Activated T-cell treated with anti-CD3 and anti-CD28 coated beads, Interleukin-2, amount 50 U/mL, for 4 hours (primary cell): ENCODE results near the gene CPHXL2. TPM values are rescaled to one million over a fixed set of nuclear protein-coding genes. Genes with fewer than 3 reads are reported as not detected.

ENCODE experiments used
- ATAC-seq, 2 donors: fragments of 200-7000 bp; cut with Tn5 transposase; one replicate each; pipeline ENCODE4 v1.10.0; 2021
- DNase-seq: peaks from one replicate; pipeline ENCODE4 v3.0.0-alpha.2; 2020
- H3K27me3 Mint-ChIP-seq: one replicate; pipeline ENCODE4 v1.8.0; 2021; ENCODE audit warnings: low read depth, mixed read lengths
- H3K36me3 Mint-ChIP-seq: one replicate; pipeline ENCODE4 v1.8.0; 2022; ENCODE audit warnings: mixed read lengths; ENCODE audit not compliant: insufficient read depth
- H3K4me1 Mint-ChIP-seq: one replicate; pipeline ENCODE4 v1.8.0; 2021; ENCODE audit warnings: low read depth, mixed read lengths
- H3K4me3 Mint-ChIP-seq: one replicate; pipeline ENCODE4 v1.8.0; 2021; ENCODE audit warnings: mild to moderate bottlenecking, moderate library complexity, mixed read lengths
- H3K9me3 Mint-ChIP-seq: one replicate; pipeline ENCODE4 v1.8.0; 2021; ENCODE audit warnings: mixed read lengths
- total RNA-seq, 3 donors: library from RNA; stranded (reverse); gene quantifications; one replicate each; pipeline ENCODE4 v1.2.1, GENCODE V29; 2021

CPHXL2 gene
- total RNA-seq, 3 donors from 2014 or later, result not detected

- Mint-ChIP-seq H3K4me1 (peaks cover 45% of the 10 kb centered on the region), H3K9me3 (no peaks in the 10 kb centered on the region), H3K36me3 (peaks cover 58% of the 10 kb centered on the region), H3K4me3 (no peak overlapping the region), H3K27me3 (no peaks in the 10 kb centered on the region)
- DNase-seq (no peak), ATAC-seq (no peak)
Observed at GRCh38 chr16:75626806-75627205, 50.0 kb downstream of the CPHXL2 start.

GRCh38 chr16:75624921-75625334 is 51.9 kb downstream of the CPHXL2 start:
- Mint-ChIP-seq H3K9me3 (no peaks in the 10 kb centered on the region), H3K27me3 (no peaks in the 10 kb centered on the region), H3K4me3 (no peak overlapping the region), H3K4me1 (peaks cover 64% of the 10 kb centered on the region), H3K36me3 (peaks cover 54% of the 10 kb centered on the region)
- no peak for DNase-seq
- ATAC-seq, result no peak

DNA sequence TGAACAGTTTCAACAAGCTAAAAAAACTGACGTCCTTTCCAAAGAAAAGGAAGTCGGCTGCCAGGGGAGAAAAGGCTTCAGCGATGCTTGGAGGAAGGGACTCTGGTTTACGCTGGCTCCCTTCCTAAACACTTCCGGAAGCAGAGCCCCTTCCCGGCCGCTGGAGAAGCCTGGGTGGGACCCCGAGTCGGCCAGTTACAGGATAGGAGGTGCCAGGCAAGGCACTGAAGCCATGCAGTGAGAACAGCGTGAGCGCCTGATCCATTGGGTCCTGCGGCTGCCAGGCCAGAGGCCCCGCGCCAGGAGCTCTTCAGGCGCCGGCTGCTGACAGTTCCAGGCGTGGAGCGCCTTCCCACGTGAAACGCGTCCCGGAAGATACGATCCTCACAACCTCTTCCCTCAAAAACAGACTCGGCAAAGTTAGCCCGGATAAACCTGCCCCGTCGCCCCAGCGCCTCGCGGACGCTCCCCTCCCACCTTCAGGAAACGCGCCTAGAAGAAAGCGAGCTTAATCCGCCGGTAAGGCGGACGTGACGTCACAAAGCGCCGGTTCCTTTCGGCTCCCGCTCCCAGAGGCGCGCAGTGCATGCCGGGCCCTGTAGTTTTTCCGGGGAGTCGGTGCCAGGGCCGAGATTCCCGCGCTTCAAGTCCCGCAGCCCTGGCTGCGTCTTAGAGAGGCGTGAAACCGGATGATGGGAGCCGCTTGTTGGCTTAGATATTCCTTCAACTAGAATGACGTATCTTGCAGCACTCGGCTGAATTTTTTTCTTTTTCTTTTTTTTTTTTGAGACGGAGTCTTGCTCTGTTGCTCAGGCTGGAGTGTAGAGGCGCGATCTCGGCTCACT is 53.8 kb downstream of the CPHXL2 start, which contains the start of gene ADAT1:
ADAT1 (minus strand) TSS at position 521 of the 845 bp plus-strand sequence. CDS start 2,482 bp downstream, outside the sequence.
- peaks cover 52% of the 10 kb centered on the region for H3K4me1 Mint-ChIP-seq
- H3K4me3 Mint-ChIP-seq, result peak within 1 kb of the TSS; percentile 94
- DNase-seq (peak; percentile 96), ATAC-seq (peak; percentile 92 to 94)
- no peaks in the 10 kb centered on the region for H3K27me3 Mint-ChIP-seq
- peaks cover 48% of the 10 kb centered on the region for H3K36me3 Mint-ChIP-seq
- H3K9me3 Mint-ChIP-seq, result no peaks in the 10 kb centered on the region

GRCh38 chr16:75621170-75621477 is 55.7 kb downstream of the CPHXL2 start:
- peaks cover 51% of the 10 kb centered on the region for H3K4me1 Mint-ChIP-seq
- no peaks in the 10 kb centered on the region for H3K27me3 Mint-ChIP-seq
- H3K4me3 Mint-ChIP-seq, result peak overlapping the region; percentile 52
- DNase-seq (no peak), ATAC-seq (no peak)
- H3K36me3 Mint-ChIP-seq, result peaks cover 42% of the 10 kb centered on the region
- no peaks in the 10 kb centered on the region for H3K9me3 Mint-ChIP-seq

- H3K36me3 Mint-ChIP-seq, result peaks cover 38% of the 10 kb centered on the region
- no peaks in the 10 kb centered on the region for H3K27me3 Mint-ChIP-seq
- peaks cover 52% of the 10 kb centered on the region for H3K4me1 Mint-ChIP-seq
- H3K4me3 Mint-ChIP-seq, result peak overlapping the region; percentile 52
- peak; percentile 37 for DNase-seq
- H3K9me3 Mint-ChIP-seq, result no peaks in the 10 kb centered on the region
- ATAC-seq, result peak in 1 of 2 donors; percentile 19
Observed at GRCh38 chr16:75620326-75621169, 56.3 kb downstream of the CPHXL2 start.

DNA sequence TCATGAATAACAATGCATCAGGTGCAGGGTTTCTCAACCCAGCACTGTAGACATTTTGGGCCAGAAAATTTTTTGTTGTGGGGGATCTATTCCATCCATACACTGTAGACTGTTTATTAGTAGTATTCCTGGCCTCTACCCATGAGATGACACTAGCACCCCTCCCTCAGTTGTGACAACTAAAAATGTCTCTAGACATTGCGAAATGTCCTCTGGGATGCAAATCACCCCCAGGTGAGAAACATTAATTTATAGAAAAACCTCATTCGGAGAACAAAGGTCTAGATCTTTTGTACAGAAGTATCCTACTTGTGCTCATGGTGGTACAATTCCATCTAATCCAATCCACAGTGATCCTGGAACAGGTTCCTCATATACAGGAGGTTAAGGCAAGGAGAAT is 58.0 kb downstream of the CPHXL2 start:
- no peaks in the 10 kb centered on the region for H3K9me3 Mint-ChIP-seq
- H3K4me3 Mint-ChIP-seq, result no peak overlapping the region
- H3K27me3 Mint-ChIP-seq, result no peaks in the 10 kb centered on the region
- no peak for DNase-seq
- peaks cover 60% of the 10 kb centered on the region for H3K4me1 Mint-ChIP-seq
- ATAC-seq, result no peak
- H3K36me3 Mint-ChIP-seq, result peaks cover 41% of the 10 kb centered on the region

DNA sequence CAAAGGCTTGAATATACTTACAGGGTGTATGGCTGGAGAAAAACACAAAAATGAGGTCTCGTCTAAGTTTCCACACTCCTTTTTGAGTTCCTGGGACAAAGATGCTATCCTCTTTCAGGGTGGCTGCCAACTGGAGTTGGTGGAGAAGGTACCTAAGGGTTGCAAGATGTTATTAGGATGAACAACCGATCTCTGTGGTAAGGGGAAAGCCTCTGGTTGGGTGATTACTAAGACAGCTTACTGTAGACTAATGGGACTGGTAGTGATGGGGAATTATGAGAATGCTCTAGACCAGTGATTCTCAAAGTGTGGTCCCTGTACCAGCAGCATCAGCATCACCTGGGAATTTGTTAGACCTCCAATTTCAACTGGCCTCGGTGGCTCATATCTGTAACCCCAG is 59.7 kb downstream of the CPHXL2 start:
- H3K9me3 Mint-ChIP-seq, result no peaks in the 10 kb centered on the region
- H3K36me3 Mint-ChIP-seq, result peaks cover 49% of the 10 kb centered on the region
- peak in 1 of 2 donors; percentile 4 for ATAC-seq
- peaks cover 53% of the 10 kb centered on the region for H3K4me1 Mint-ChIP-seq
- no peak for DNase-seq
- no peak overlapping the region for H3K4me3 Mint-ChIP-seq
- H3K27me3 Mint-ChIP-seq, result no peaks in the 10 kb centered on the region

GRCh38 chr16:75616521-75617010 is 60.2 kb downstream of the CPHXL2 start:
- Mint-ChIP-seq H3K4me3 (peak overlapping the region; percentile 6), H3K9me3 (no peaks in the 10 kb centered on the region), H3K4me1 (peaks cover 47% of the 10 kb centered on the region), H3K27me3 (no peaks in the 10 kb centered on the region), H3K36me3 (peaks cover 51% of the 10 kb centered on the region)
- ATAC-seq, result peak; percentile 85
- no peak for DNase-seq

DNA sequence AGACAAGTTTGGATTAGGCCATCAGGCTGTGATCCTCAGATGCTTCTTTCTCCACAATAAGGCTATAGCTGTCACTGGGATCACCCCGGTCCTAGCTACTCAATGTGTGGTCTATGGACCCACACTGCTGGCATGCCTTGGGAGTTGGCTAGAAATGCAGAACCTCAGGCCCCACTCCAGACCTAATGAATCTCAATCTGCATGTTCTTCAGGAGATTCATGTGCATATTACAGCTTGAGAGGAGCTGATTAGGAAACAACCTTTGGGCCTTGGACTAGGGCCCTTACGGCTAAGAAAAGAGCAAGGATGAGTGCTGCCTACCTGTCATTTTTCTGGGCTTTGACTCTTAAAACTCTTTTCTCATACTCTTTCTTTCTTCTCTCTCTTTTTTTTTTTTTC is 61.2 kb downstream of the CPHXL2 start:
- DNase-seq, result no peak
- Mint-ChIP-seq H3K36me3 (peaks cover 47% of the 10 kb centered on the region), H3K9me3 (no peaks in the 10 kb centered on the region), H3K4me3 (no peak overlapping the region), H3K27me3 (no peaks in the 10 kb centered on the region), H3K4me1 (peaks cover 38% of the 10 kb centered on the region)
- ATAC-seq, result no peak

DNA sequence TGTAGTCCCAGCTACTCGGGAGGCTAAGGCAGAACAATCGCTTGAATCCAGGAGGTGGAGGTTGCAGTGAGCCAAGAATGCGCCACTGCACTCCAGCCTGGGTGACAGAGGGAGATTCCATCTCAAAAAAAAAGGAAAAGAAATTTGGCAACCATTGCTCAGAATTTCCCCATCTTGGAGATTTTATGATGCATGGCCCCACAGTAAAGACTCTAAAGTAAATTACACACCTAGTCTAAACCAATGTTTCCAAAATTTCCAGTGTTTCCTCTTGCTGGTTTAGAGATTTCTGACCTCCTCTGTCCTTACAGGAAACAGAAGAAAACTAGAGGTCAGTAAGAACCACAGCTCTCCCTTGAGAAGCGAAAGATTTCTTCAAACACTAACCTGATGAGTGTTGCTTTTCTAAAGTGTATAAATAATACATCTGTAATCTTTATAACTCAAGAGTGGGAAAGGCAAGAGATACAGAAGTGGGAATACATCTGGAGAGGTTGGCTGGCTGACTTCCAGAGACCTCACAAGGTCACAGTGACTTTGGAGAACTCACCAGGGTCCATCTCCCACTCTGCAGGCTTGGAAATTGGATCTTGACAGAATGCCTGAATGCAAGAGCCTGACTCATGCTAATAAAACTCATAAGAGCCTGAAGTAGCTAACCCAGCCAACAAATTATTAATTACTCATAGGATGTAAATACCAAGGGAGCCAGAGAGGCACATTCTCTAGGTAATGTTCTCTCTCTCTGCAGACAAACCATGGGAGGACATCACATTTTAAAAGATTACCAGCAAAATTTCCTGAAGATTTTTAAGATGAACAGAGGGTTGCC is 62.5 kb downstream of the CPHXL2 start:
- DNase-seq (no peak), ATAC-seq (no peak)
- Mint-ChIP-seq H3K36me3 (peaks cover 43% of the 10 kb centered on the region), H3K4me3 (no peak overlapping the region), H3K9me3 (no peaks in the 10 kb centered on the region), H3K27me3 (no peaks in the 10 kb centered on the region), H3K4me1 (peaks cover 30% of the 10 kb centered on the region)

Other genes with a start within 250 kb of the CPHXL2 start
- 10 to 100 TPM; 28.3 to 33.2 (median 28.6) TPM for gene CFDP1, start 243.5 kb downstream of the CPHXL2 start, total RNA-seq
- 10 to 100 TPM; 45.3 to 49.1 (median 45.9) TPM for gene TMEM170A, start 212.3 kb downstream of the CPHXL2 start, total RNA-seq
- not detected for gene CHST6, start 181.6 kb downstream of the CPHXL2 start, total RNA-seq
- gene CHST5, start 140.9 kb downstream of the CPHXL2 start, total RNA-seq, result under 1 TPM; 0.10 to 0.71 (median 0.16) TPM
- 1 to 10 TPM; 3.9 to 6.1 (median 4.1) TPM for gene TMEM231, start 120.8 kb downstream of the CPHXL2 start, total RNA-seq
- gene GABARAPL2, start 110.6 kb downstream of the CPHXL2 start, total RNA-seq, result 10 to 100 TPM; 51.2 to 56.0 (median 53.7) TPM
- gene ADAT1, start 53.7 kb downstream of the CPHXL2 start, total RNA-seq, result 10 to 100 TPM; 39.1 to 47.1 (median 40.1) TPM
- 100 to 1,000 TPM; 345 to 390 (median 357) TPM for gene KARS1, start 29.3 kb downstream of the CPHXL2 start, total RNA-seq
- gene TERF2IP, start 29.2 kb downstream of the CPHXL2 start, total RNA-seq, result 100 to 1,000 TPM; 120 to 133 (median 128) TPM
- gene DUXB, start 24.5 kb upstream of the CPHXL2 start, total RNA-seq, result not detected
- gene CPHXL, start 49.5 kb upstream of the CPHXL2 start, total RNA-seq, result not detected